IPS-20b (cell line): Measurements from ENCODE around the gene CYTH4.
A peak's percentile ranks its signal among the peaks of the same experiment; 100 is the strongest.

Experiments used
- H3K27ac ChIP-seq: one replicate; pipeline ENCODE4 v1.5.1; 2013; ENCODE audit warnings: low read length
- H3K27me3 ChIP-seq: 2 replicates; pipeline ENCODE4 v1.6.1; 2013; ENCODE audit warnings: mild to moderate bottlenecking, low read length, inconsistent platforms; ENCODE audit not compliant: insufficient read depth
- H3K36me3 ChIP-seq: 2 replicates; pipeline ENCODE4 v1.6.1; 2013; ENCODE audit warnings: low read depth, mild to moderate bottlenecking, inconsistent platforms, low read length, moderate library complexity; ENCODE audit not compliant: insufficient read depth
- H3K4me1 ChIP-seq: 2 replicates; pipeline ENCODE4 v1.6.1; 2013; ENCODE audit warnings: mild to moderate bottlenecking, control low read depth, inconsistent platforms, low read length, moderate library complexity; ENCODE audit not compliant: insufficient read depth
- H3K4me3 ChIP-seq: 2 replicates; pipeline ENCODE4 v1.5.1; 2013; ENCODE audit warnings: mild to moderate bottlenecking, low read length, inconsistent platforms
- H3K9ac ChIP-seq: 2 replicates; pipeline ENCODE4 v1.6.1; 2013; ENCODE audit warnings: low read depth, mild to moderate bottlenecking, inconsistent platforms, low read length, moderate library complexity
- H3K9me3 ChIP-seq: 2 replicates; pipeline ENCODE4 v1.6.1; 2013; ENCODE audit warnings: mild to moderate bottlenecking, low read depth, low read length, inconsistent platforms; ENCODE audit not compliant: insufficient read depth

The CYTH4 gene

DNA sequence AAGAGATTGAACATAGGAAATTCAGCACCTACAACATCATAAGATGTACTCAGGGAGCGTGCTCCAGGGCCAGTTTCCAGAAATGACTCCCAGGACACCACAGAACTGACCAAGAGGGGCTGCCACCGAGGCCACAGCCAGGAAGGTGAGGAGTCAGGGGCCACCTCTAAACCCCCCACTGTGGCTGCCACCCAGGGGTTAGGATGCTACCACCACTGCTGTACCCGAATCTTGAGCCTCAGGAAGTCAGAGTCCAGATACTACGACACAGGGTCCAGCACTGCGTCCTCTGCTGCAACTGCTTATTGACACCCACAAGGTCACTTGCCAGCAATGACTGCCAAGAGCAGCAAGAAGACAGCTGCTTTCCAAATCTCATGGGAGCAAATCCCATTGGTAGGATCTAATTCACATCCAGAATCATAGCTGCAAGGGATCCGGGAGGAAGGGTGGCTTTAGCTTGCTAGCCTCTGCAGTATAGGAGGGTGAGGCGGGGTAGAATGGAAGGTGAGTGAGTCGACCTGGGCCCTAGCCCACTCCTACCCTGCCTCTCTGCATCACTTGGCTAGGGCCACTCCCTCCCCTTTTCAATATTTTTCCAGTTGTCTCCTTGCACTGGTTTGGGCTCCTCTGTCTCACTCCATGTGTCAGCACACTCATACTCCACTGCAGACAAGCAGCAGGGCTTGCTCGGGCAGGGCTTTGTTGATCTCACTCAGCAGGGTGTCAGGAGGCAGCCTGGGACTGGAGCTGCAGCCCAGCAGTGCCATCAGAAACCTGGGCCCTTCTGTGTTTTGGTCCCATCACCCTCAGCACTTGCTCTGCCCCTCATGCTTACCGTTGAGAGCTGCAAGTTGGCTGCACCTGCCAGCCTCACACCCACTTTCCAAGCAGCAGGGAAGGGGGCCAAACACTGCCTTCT is 18.1 kb upstream of the CYTH4 start:
- H3K4me3 ChIP-seq: no peak overlapping the region
- H3K27me3 ChIP-seq: peaks cover 16% of the 10 kb centered on the region
- H3K27ac ChIP-seq: no peak overlapping the region
- H3K9me3 ChIP-seq: peaks cover 11% of the 10 kb centered on the region
- H3K36me3 ChIP-seq: no peaks in the 10 kb centered on the region
- H3K4me1 ChIP-seq: peaks cover under 1% of the 10 kb centered on the region; the same call in 1 of the 2 replicates
- H3K9ac ChIP-seq: no peak overlapping the region

- Histone ChIP-seq H3K36me3 (no peaks in the 10 kb centered on the region), H3K27me3 (no peaks in the 10 kb centered on the region), H3K4me1 (no peaks in the 10 kb centered on the region), H3K27ac (no peak overlapping the region), H3K9me3 (peaks cover 11% of the 10 kb centered on the region), H3K4me3 (no peak overlapping the region), H3K9ac (no peak overlapping the region)
These were observed 15.7 kb upstream of the CYTH4 start for GRCh38 chr22:37266581-37267134.

- no peak overlapping the region for H3K4me3 ChIP-seq
- H3K27ac ChIP-seq: no peak overlapping the region
- peaks cover 11% of the 10 kb centered on the region for H3K9me3 ChIP-seq
- no peaks in the 10 kb centered on the region for H3K4me1 ChIP-seq
- no peaks in the 10 kb centered on the region for H3K27me3 ChIP-seq
- H3K9ac ChIP-seq: peak overlapping the region; percentile 11; the same call in 1 of the 2 replicates
- H3K36me3 ChIP-seq: no peaks in the 10 kb centered on the region
These were observed 15.1 kb upstream of the CYTH4 start for GRCh38 chr22:37267135-37267587.

DNA sequence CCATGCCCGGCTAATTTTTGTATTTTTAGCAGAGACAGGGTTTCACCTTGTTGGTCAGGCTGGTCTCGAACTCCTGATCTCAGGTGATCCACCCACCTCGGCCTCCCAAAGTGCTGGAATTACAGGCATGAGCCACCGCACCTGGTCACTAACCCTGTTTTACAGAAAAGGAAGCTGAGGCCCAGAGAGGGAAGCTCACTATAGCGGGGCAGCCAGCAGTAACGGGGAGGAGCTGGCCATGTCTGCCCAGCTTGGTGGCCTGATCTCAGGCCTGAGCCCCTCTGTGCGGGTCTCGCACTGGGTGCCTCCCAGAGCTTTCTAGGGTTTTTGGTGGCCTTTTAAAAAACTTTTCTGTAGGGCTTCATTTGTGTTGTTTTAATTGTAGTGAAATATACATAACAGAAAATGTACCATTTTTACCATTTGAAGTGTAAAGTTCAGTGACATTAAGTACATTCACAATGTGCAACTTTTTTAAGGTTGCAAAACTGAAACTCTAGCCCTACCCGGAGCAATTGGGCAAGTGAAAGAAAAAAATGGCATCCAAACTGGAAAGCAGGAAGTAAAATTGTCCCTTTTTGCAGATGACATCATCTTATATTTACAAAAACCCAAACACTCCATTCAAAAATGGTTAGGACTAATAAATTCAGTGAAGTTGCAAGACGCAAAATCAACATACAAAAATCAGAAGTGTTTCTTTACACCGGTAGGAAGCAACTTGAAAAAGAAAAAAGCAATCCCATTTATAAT is 14.5 kb upstream of the CYTH4 start:
- no peak overlapping the region for H3K9ac ChIP-seq
- H3K4me3 ChIP-seq: no peak overlapping the region
- H3K9me3 ChIP-seq: peaks cover 11% of the 10 kb centered on the region
- H3K27ac ChIP-seq: no peak overlapping the region
- H3K36me3 ChIP-seq: no peaks in the 10 kb centered on the region
- no peaks in the 10 kb centered on the region for H3K4me1 ChIP-seq
- no peaks in the 10 kb centered on the region for H3K27me3 ChIP-seq

DNA sequence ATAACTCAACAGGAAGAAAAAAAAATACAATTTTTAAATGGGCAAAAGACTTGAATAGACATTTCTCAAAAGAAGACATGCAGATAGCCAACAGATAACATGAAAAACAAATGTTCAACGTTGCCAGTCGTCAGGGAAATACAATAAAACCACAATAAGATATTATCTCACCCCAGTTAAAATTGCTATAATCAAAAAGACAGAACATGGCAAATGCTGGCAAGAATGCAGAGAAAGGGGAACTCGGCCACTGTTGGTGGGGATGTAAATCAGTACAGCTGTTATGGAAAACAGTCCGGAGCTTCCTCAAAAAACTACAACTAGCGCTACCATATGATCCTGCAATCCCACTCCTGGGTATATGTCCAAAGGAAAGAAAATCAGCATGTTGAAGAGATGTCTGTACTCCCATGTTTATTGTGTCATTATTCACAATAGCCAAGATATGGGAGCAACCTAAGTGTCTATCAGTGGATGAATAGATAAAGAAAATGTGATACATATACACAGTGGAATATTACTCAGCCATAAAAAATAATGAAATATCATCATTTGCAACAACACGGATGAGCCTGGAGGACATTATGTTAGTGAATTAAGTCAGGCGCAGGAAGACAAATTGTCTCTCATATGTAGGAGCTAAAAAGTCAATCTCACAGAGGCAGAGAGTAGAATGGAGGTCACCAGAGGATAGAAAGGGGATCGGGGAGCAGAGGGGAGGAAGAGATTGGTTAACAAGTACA is 12.2 kb upstream of the CYTH4 start:
- H3K4me1 ChIP-seq: no peaks in the 10 kb centered on the region
- H3K4me3 ChIP-seq: no peak overlapping the region
- H3K36me3 ChIP-seq: no peaks in the 10 kb centered on the region
- H3K9me3 ChIP-seq: no peaks in the 10 kb centered on the region
- H3K9ac ChIP-seq: no peak overlapping the region
- H3K27me3 ChIP-seq: no peaks in the 10 kb centered on the region
- no peak overlapping the region for H3K27ac ChIP-seq

- no peaks in the 10 kb centered on the region for H3K36me3 ChIP-seq
- no peaks in the 10 kb centered on the region for H3K27me3 ChIP-seq
- no peak overlapping the region for H3K9ac ChIP-seq
- no peak overlapping the region for H3K27ac ChIP-seq
- H3K4me3 ChIP-seq: no peak overlapping the region
- no peaks in the 10 kb centered on the region for H3K9me3 ChIP-seq
- no peaks in the 10 kb centered on the region for H3K4me1 ChIP-seq
These were observed 11.2 kb upstream of the CYTH4 start for GRCh38 chr22:37270928-37271650.

DNA sequence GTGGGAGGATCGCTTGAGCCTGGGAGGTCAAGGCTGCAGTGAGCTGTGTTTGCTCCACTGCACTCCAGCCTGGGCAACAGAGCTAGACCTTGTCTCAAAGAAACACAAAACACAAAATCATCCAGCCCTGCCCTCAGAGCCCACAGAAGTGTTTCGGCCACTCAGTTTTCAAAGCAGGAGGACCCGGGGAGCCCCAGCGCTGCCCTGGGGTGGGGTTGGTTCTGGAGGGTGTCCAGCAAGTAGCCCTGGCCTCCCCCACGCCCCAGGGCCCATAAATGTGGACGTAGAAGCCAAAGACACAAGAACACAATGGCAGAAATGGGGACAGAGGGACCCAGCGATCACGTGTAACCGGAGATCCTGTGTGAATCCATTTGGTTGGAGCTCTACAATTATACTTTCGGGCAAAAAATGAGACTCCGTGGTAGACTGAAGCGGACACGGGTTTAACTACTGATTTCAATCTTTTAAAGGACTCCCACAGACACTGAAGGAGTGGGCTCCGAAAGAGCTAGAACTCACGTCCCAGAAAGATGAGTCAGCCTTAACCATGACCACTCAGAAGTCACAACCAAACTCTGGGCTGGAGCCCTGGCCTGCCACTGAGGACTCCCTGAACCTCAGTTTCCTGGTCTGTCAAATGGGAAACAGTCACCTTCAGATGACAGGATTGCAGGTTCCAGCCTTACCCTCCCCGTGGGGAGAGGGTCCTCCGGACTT is 9.0 kb upstream of the CYTH4 start:
- H3K9ac ChIP-seq: no peak overlapping the region
- no peak overlapping the region for H3K27ac ChIP-seq
- no peaks in the 10 kb centered on the region for H3K36me3 ChIP-seq
- H3K4me1 ChIP-seq: no peaks in the 10 kb centered on the region
- H3K27me3 ChIP-seq: no peaks in the 10 kb centered on the region
- H3K4me3 ChIP-seq: no peak overlapping the region
- H3K9me3 ChIP-seq: no peaks in the 10 kb centered on the region

GRCh38 chr22:37273846-37274225 is 8.5 kb upstream of the CYTH4 start:
- H3K9me3 ChIP-seq: no peaks in the 10 kb centered on the region
- no peak overlapping the region for H3K27ac ChIP-seq
- no peak overlapping the region for H3K9ac ChIP-seq
- no peak overlapping the region for H3K4me3 ChIP-seq
- no peaks in the 10 kb centered on the region for H3K36me3 ChIP-seq
- H3K4me1 ChIP-seq: no peaks in the 10 kb centered on the region
- H3K27me3 ChIP-seq: no peaks in the 10 kb centered on the region

DNA sequence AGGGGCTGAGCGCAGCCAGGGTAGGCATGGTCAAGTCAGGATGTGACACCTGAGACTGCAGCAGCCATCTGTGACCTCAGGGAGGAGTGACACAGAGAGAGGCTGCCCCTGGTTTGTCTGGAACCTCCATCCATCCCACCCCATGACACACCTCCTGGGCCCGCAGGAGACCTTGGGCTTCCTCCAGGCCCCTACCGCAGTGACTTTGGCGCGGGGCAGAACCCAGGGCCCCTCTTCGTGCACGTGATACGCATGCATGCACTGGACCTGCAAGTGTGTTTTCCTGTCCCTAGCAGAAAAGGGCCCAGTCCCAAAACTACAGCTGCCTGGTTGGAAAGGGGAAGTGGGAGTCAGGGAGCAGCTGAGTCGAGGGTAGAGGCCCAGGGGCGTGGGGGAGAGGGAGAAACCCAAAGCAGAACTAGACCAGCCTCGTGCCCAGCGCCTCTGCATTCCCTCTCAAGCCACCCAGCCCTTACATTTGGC is 7.9 kb upstream of the CYTH4 start:
- Histone ChIP-seq H3K9ac (no peak overlapping the region), H3K27ac (no peak overlapping the region), H3K4me1 (no peaks in the 10 kb centered on the region; the same call in 1 of the 2 replicates), H3K27me3 (no peaks in the 10 kb centered on the region), H3K9me3 (no peaks in the 10 kb centered on the region), H3K4me3 (no peak overlapping the region), H3K36me3 (no peaks in the 10 kb centered on the region)

GRCh38 chr22:37275134-37275533 is 7.2 kb upstream of the CYTH4 start:
- H3K9ac ChIP-seq: no peak overlapping the region

More at GRCh38 chr22:37275134-37275533, 7.2 kb upstream of the CYTH4 start:
- no peaks in the 10 kb centered on the region; the same call in 1 of the 2 replicates for H3K4me1 ChIP-seq
- H3K36me3 ChIP-seq: no peaks in the 10 kb centered on the region
- H3K27me3 ChIP-seq: no peaks in the 10 kb centered on the region
- no peak overlapping the region for H3K4me3 ChIP-seq
- no peak overlapping the region for H3K27ac ChIP-seq
- no peaks in the 10 kb centered on the region for H3K9me3 ChIP-seq
